Measurements from ENCODE around the gene ZNF574. TPM values are rescaled to one million over a fixed set of nuclear protein-coding genes. Genes with fewer than 3 reads are reported as not detected.

ZNF574 gene
- total RNA-seq, 2 donors from 2014 or later = 11.5 to 12.2 TPM

DNA sequence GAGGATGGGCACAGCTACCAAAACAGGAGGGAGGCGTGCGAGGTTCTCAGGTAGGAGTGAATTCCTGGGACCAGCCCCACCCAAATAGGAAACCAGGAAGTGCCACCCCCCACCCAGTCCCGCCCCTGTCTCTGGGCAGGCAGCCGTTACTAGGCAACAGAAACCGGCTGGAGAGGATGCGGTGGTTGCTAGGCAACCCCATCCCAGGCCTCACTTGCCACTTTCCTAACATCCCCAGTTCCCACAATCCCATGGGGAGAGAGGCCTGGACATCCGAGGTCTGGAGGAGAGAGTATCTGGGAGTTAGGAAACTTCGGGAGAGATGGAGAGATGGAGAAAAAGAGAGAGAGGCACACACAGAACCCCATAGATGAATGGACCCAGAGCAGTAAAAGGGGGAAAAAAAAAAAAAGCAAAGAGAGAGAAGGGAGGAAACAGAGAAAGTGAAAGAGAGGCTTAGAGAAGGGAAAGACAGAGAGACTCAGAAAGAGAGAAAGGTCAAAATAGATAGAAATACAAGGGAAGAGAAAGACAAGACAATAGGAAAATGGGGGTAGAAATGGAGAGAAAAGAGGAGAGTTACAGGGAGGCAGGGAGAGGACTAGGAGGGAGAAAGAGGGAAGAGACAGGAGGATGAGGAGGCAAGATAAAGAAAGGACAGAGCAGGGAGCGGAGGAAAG, 9.8 kb upstream of the ZNF574 start:
- H3K9me3 Mint-ChIP-seq = no peaks in the 10 kb centered on the region
- no peaks in the 10 kb centered on the region for H3K4me1 Mint-ChIP-seq (ENCODE audit: low read depth)
- ATAC-seq (replicated peaks in 1 of 2) (no peak), DNase-seq (no peak)
- no peak overlapping the region for H3K4me3 Mint-ChIP-seq
- H3K27me3 Mint-ChIP-seq (ENCODE audit: low read depth) = peaks cover 8% of the 10 kb centered on the region
- no peaks in the 10 kb centered on the region for H3K36me3 Mint-ChIP-seq (ENCODE audit: insufficient read depth in 2 of 2)
- H3K27ac Mint-ChIP-seq = no peak overlapping the region

DNA sequence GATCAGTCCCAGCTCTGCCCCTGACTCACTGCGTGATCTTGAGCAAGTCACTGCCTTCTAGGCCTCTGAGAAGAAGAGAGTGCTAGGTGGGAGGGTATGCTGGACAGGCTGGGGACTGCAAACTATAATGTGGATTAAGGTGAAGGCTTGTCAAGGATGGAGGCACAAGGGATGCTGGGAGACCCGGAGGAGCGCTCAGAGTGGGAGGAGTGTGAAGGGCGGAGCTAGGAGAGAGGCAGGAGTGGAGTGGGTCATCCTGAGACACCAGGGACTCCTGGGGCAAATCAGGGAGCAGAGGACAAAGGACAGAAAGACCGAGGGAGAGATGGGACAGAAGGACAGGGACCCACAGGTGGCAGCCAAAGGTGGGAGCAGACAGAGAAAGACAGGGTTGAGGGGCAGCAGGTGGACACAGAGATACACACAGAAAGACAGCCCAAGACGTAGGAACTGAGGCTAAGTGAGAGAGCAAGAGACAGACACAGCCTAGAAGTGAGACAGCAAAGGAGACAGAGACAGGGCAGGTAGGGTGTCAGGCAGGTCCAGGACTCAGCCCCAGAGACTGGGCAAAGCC, 8.6 kb upstream of the ZNF574 start:
- H3K9me3 Mint-ChIP-seq = no peaks in the 10 kb centered on the region
- H3K4me1 Mint-ChIP-seq (ENCODE audit: low read depth) = no peaks in the 10 kb centered on the region
- no peak for ATAC-seq (replicated peaks in 1 of 2)
- H3K27ac Mint-ChIP-seq = no peak overlapping the region
- peaks cover 8% of the 10 kb centered on the region for H3K27me3 Mint-ChIP-seq (ENCODE audit: low read depth)
- no peak for DNase-seq
- no peak overlapping the region for H3K4me3 Mint-ChIP-seq
- no peaks in the 10 kb centered on the region for H3K36me3 Mint-ChIP-seq (ENCODE audit: insufficient read depth in 2 of 2)

DNA sequence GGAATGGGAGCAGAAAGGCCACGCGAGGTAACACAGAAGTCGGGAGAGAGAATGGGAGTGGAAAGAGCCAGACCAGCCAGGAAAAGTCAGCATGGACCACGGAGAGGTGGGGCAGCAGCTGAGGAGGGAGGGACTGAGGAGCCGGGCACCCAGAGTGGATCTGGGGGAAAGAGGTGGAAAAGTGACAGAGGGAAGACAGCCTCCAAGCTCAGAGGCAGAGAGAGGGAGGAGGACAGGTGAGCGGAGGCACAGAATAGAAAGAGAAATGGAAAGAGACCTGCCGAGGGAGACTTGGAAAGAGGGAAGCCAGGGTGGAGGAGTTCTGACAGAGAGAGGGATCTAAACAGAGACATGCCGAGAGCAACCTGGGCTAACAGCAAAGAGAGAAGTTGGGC, 7.6 kb upstream of the ZNF574 start:
- Mint-ChIP-seq H3K4me3 (no peak overlapping the region), H3K36me3 (ENCODE audit: insufficient read depth in 2 of 2) (no peaks in the 10 kb centered on the region), H3K27me3 (ENCODE audit: low read depth) (peaks cover 8% of the 10 kb centered on the region), H3K27ac (no peak overlapping the region), H3K9me3 (no peaks in the 10 kb centered on the region), H3K4me1 (ENCODE audit: low read depth) (no peaks in the 10 kb centered on the region)
- ATAC-seq (replicated peaks in 1 of 2) (no peak), DNase-seq (no peak)

DNA sequence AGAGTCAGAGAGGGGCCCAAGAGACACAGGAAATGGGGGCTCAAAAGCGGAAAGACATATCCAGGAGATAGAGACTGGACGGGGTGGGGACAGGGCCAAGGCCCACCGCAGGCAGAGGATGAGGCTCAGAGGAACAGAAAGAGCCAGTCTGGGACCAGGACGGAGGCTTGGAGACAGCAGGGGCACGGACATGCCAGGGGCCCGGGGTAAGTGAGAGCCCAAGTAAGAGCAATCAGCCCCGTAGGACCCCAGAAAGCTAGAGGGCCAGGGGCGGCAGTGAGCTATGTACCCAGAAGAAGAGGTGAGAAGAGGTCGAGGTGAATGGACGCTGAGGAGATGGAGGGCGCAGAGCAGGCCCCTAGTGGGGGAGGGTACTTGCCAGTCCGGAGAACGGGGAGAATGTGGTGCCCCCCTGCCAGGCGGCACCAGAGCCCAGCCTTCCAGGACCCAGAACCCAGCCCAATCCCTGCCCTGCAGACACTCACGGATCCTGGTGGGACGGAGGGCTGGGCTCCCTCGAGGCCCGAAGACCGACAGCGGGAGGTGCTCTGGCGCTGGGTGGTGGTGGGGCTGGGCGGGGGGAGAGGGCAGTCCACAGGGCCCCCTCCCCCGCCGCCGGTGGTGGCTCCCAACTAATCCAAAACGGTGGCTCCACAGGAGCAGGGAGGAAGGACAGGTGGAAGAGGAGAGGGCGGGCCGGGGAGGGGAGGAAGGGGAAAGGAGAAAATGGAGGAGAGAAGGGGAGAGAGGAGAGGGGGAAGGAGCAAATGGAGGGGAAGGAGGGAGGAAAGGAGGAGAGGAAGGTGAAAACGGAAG, 7.0 kb upstream of the ZNF574 start:
- H3K27ac Mint-ChIP-seq = no peak overlapping the region
- H3K9me3 Mint-ChIP-seq = no peaks in the 10 kb centered on the region
- H3K4me3 Mint-ChIP-seq = no peak overlapping the region
- no peaks in the 10 kb centered on the region for H3K4me1 Mint-ChIP-seq (ENCODE audit: low read depth)
- H3K27me3 Mint-ChIP-seq (ENCODE audit: low read depth) = peaks cover 8% of the 10 kb centered on the region
- DNase-seq = no peak
- ATAC-seq (replicated peaks in 1 of 2) = no peak
- no peaks in the 10 kb centered on the region for H3K36me3 Mint-ChIP-seq (ENCODE audit: insufficient read depth in 2 of 2)

DNA sequence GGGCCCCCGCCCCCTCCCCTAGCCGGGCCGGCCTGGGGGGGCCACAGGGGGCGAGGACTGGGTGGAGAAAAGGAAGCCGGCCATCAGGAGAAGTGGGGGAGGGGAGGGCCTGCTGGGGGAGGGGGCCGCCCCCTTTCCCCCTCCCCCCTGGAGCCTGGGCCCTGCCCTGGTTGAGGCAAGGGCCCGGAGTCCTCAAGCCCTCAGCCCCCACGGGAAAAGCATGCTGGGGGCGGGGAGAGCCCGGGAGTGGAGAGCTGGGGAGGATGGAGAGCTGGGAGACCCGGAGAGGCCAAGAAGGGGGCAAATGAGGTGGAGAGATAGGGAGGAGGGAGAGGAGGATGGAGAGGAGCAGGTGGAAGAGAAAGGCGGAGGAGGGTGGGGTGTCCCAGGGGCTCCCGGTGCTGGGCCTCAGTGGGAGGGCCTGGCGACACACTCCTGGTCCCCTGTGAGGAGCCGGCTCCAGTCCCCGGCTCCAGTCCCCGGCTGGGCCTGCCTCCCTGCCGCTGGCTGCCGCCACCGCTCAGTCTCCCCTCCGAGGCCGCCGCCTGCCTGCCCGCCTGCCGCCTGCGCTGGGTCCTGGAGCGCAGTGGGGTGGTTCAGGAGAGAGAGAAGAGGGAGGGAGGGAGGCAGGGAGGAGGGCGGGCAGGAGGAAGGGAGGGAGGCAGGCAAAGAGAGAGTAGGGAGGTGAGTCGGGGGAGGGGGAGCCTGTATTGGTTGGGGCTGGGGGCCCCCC, 6.2 kb upstream of the ZNF574 start, which contains the start of gene GRIK5:
Gene GRIK5 (minus strand): TSS at position 588 of the 733 bp plus-strand sequence. CDS start 4,436 bp downstream, outside the sequence.
- Mint-ChIP-seq H3K9me3 (no peaks in the 10 kb centered on the region), H3K27ac (no peak within 1 kb of the TSS), H3K4me3 (peak within 1 kb of the TSS in 1 of 2 donors; percentile 16), H3K4me1 (ENCODE audit: low read depth) (peaks cover 4% of the 10 kb centered on the region), H3K27me3 (ENCODE audit: low read depth) (peaks cover 8% of the 10 kb centered on the region), H3K36me3 (ENCODE audit: insufficient read depth in 2 of 2) (no peaks in the 10 kb centered on the region)
- ATAC-seq (replicated peaks in 1 of 2) (no peak), DNase-seq (no peak)

DNA sequence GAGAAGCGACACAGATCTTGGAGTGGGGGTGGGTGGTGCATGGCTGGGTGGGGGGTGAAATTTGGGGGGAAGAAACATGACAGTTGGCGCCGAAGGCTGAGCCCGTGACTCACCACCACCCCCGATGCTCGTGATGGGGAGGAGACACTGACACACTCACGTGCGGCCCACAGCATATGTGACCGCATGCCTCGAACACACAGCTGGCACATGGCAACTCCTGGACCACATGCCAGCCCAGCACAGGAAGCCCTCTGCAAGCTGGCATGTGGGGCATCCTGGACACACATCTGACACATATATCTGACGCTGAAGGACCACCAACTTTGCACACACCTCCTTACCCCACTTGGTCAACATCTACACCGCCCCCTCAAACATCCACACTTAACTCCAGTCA, 4.7 kb upstream of the ZNF574 start:
- peaks cover 4 to 5% of the 10 kb centered on the region in 2 donors for H3K36me3 Mint-ChIP-seq (ENCODE audit: insufficient read depth in 2 of 2)
- ATAC-seq (replicated peaks in 1 of 2) = no peak
- no peaks in the 10 kb centered on the region for H3K9me3 Mint-ChIP-seq
- H3K27me3 Mint-ChIP-seq (ENCODE audit: low read depth) = peaks cover 8% of the 10 kb centered on the region
- H3K27ac Mint-ChIP-seq = no peak overlapping the region
- DNase-seq = no peak
- peaks cover 14% of the 10 kb centered on the region for H3K4me1 Mint-ChIP-seq (ENCODE audit: low read depth)
- no peak overlapping the region for H3K4me3 Mint-ChIP-seq

DNA sequence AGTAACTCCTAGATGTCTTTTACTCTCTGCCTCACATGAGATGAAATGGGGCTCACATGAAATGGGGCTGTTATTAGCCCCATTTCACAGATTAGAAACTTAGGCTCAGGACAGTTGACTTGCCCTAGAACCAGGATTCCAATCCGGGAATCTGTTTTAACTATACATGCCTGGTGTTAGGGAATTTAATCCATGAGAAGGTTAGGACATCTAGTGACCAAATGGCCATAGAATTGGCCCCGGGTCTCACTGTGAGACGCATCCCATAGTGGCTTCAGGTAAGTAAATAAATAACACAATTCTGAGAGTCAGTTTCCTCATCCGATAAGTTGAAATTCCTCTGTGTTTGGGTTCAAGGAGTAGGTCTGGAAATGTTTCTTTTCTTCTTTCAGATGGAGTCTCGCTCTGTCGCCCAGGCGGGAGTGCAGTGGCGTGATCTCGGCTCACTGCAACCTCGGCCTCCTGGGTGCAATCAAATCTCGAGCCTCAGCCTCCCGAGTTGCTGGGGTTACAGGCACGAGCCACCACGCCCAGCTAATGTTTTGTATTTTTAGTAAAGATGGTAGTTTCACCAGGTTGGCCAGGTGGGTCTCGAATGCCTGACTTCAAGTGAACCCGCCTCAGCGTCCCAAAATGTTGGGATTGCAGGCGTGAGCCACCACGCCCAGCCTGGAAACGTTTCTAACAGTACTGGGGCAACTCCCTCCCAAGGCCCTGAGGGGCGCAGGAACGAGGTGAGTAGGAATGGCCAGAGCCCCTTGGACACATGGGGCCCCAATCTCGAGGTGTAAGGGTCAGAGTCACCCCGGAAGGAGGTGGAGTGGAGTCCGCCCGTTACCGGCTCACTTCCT, 1.2 kb upstream of the ZNF574 start:
- no peaks in the 10 kb centered on the region for H3K9me3 Mint-ChIP-seq
- peaks cover 8% of the 10 kb centered on the region for H3K27me3 Mint-ChIP-seq (ENCODE audit: low read depth)
- H3K4me1 Mint-ChIP-seq (ENCODE audit: low read depth) = peaks cover 43% of the 10 kb centered on the region
- H3K36me3 Mint-ChIP-seq (ENCODE audit: insufficient read depth in 2 of 2) = peaks cover 5 to 12% of the 10 kb centered on the region in 2 donors
- peak overlapping the region; percentile 96 for H3K27ac Mint-ChIP-seq
- peak overlapping the region; percentile 93 to 99 for H3K4me3 Mint-ChIP-seq
- DNase-seq = peak in 1 of 2 donors; percentile 28
- no peak for ATAC-seq (replicated peaks in 1 of 2)

DNA sequence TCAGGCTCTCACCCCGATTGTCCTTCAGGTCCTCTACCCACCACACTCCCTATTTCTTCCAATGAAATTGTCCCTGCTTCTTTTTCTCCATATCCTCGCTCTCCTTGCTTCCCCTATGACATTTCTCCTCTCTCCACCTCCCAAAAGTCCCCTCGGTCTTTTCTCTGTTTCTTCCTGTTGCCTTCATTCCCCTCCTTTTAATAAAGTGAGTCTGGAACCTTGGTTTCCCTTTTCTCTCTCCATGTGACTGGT, 676 bp upstream of the ZNF574 start:
- no peaks in the 10 kb centered on the region for H3K9me3 Mint-ChIP-seq
- H3K36me3 Mint-ChIP-seq (ENCODE audit: insufficient read depth in 2 of 2) = peaks cover 5 to 12% of the 10 kb centered on the region in 2 donors
- DNase-seq (no peak), ATAC-seq (replicated peaks in 1 of 2) (no peak)
- peaks cover 45% of the 10 kb centered on the region for H3K4me1 Mint-ChIP-seq (ENCODE audit: low read depth)
- peak overlapping the region; percentile 96 for H3K27ac Mint-ChIP-seq
- peaks cover 5% of the 10 kb centered on the region for H3K27me3 Mint-ChIP-seq (ENCODE audit: low read depth)
- peak overlapping the region; percentile 93 to 99 for H3K4me3 Mint-ChIP-seq

DNA sequence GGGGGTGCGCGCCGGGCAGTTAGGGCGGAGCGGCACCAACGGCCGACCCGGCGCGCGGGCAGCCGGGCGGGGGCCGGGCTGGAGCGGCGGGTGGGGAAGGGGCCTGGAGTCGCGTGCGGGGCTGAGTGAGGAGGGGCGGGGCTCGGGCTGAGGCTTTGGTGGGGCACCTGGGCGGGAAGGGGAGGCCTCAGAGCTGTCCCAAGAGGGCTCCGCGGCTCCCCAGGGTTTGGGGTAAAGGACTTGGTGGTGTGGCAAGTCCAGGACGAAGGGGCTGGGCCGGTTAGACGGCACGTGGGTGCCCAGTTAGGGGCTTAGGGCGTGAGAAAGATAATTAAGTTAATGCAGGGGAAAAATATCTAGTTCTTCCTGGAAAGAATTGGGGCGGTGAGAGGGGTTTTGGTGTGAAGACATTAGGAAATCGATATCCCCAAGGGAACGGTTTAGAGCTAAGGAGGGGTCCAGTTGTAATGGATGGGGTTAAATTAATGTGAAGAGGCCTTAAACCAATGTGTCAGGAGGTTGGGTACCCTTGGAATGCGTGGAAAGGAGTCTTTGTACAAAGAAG, 496 bp downstream of the ZNF574 start:
- Mint-ChIP-seq H3K36me3 (ENCODE audit: insufficient read depth in 2 of 2) (peaks cover 5 to 12% of the 10 kb centered on the region in 2 donors), H3K4me1 (ENCODE audit: low read depth) (peaks cover 50% of the 10 kb centered on the region), H3K27ac (peak overlapping the region; percentile 84), H3K27me3 (ENCODE audit: low read depth) (no peaks in the 10 kb centered on the region), H3K9me3 (no peaks in the 10 kb centered on the region), H3K4me3 (peak overlapping the region; percentile 95 to 99)
- DNase-seq (no peak), ATAC-seq (replicated peaks in 1 of 2) (no peak)

DNA sequence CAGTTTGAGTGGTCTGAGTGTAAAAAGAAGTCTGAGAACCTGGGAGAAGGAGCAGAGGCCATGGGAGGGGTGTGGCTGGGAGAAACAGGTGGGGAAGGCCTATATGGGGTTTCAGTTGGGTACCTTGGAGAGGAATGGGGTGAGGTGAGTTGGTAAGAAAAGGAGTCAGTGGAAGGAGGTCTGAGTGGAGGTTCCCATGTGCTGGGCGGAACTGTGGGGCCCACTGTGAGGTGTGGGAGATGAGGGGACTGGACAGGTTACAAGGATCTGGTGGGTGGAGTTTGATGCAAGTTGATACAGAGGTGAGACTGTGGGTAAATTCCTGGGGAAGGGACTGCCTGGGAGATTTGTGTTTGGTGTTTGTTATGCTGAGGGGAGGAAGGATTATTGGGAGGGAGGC, 2.1 kb downstream of the ZNF574 start:
- no peaks in the 10 kb centered on the region for H3K27me3 Mint-ChIP-seq (ENCODE audit: low read depth)
- no peak for ATAC-seq (replicated peaks in 1 of 2)

DNA sequence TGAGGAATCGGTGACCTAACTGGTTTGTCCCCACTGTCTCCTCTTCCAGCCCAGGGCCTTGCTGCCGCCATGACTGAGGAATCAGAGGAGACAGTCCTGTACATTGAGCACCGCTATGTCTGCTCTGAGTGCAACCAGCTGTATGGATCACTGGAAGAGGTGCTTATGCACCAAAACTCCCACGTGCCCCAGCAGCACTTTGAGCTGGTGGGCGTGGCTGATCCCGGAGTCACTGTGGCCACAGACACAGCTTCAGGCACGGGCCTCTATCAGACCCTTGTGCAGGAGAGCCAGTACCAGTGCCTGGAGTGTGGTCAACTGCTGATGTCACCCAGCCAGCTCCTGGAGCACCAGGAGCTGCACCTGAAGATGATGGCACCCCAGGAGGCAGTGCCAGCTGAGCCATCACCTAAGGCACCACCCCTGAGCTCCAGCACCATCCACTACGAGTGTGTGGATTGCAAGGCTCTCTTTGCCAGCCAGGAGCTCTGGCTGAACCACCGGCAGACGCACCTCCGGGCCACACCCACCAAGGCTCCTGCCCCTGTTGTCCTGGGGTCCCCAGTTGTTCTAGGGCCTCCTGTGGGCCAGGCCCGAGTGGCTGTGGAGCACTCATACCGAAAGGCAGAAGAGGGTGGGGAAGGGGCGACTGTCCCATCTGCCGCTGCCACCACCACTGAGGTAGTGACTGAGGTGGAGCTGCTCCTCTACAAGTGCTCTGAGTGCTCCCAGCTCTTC, 2.7 kb downstream of the ZNF574 start:
- H3K4me1 Mint-ChIP-seq (ENCODE audit: low read depth) = peaks cover 55% of the 10 kb centered on the region
- no peak for ATAC-seq (replicated peaks in 1 of 2)
- H3K27me3 Mint-ChIP-seq (ENCODE audit: low read depth) = no peaks in the 10 kb centered on the region
- no peaks in the 10 kb centered on the region for H3K9me3 Mint-ChIP-seq
- peak overlapping the region; percentile 95 to 99 for H3K4me3 Mint-ChIP-seq
- no peak for DNase-seq
- peak overlapping the region; percentile 84 for H3K27ac Mint-ChIP-seq
- peaks cover 5 to 12% of the 10 kb centered on the region in 2 donors for H3K36me3 Mint-ChIP-seq (ENCODE audit: insufficient read depth in 2 of 2)

More for the DNA sequence above, 2.1 kb downstream of the ZNF574 start:
- H3K4me1 Mint-ChIP-seq (ENCODE audit: low read depth) = peaks cover 55% of the 10 kb centered on the region
- H3K4me3 Mint-ChIP-seq = peak overlapping the region; percentile 95 to 99
- H3K9me3 Mint-ChIP-seq = no peaks in the 10 kb centered on the region
- peaks cover 5 to 12% of the 10 kb centered on the region in 2 donors for H3K36me3 Mint-ChIP-seq (ENCODE audit: insufficient read depth in 2 of 2)
- DNase-seq = no peak
- peak overlapping the region; percentile 84 for H3K27ac Mint-ChIP-seq

Data from activated T-cell treated with anti-CD3 and anti-CD28 coated beads, Interleukin-2, amount 50 U/mL, for 72 hours (primary cell).